Stomach (tissue), 9 donors: ENCODE data around the gene SPR. TPM values are rescaled to one million over a fixed set of nuclear protein-coding genes. Genes with fewer than 3 reads are reported as not detected.
"Not testable (repeated sequence)": the region's sequence is repeated elsewhere in the genome, so short reads cannot be mapped to it uniquely, and the experiment has no call there.

Experiments
- DNase-seq, 2 donors: peaks; one replicate each; pipeline versions ENCODE4 v3.0.0 to v3.0.0-alpha.2; 2013 to 2019
- H3K27ac ChIP-seq, 5 donors: fragments of 200-600 bp in 4 of 5; sonication (generic) in 4 of 5; one replicate each; pipeline ENCODE4 v1.5.1; 2013 to 2019; ENCODE audit warnings: mild to moderate bottlenecking in 1 of 5, moderate library complexity in 1 of 5
- H3K27me3 ChIP-seq, 3 donors: fragments of 200-600 bp; sonication (generic); one replicate each; pipeline ENCODE4 v1.5.1; 2017 to 2019; ENCODE audit warnings: mixed run types in 1 of 3
- H3K36me3 ChIP-seq, 4 donors: fragments of 200-600 bp; sonication (generic); 1 replicate in 3 of 4; 2 replicates in 1 of 4; pipeline ENCODE4 v1.5.1; 2016 to 2019
- H3K4me1 ChIP-seq, 4 donors: fragments of 200-600 bp; sonication (generic); one replicate each; pipeline ENCODE4 v1.5.1; 2016 to 2019
- H3K4me3 ChIP-seq, 4 donors: fragments of 200-600 bp; sonication (generic) in 3 of 4; one replicate each; pipeline ENCODE4 v1.5.1; 2016 to 2019; ENCODE audit warnings: mild to moderate bottlenecking in 1 of 4
- H3K9me3 ChIP-seq, 4 donors: fragments of 200-600 bp; sonication (generic); one replicate each; pipeline ENCODE4 v1.5.1; 2016 to 2019
- EP300 ChIP-seq: sonication (generic); formaldehyde crosslinking; IDR thresholded peaks from one replicate; pipeline ENCODE4 v1.6.1; 2017; ENCODE audit warnings: antibody characterized with exemption
- POLR2A ChIP-seq, 4 donors: fragments of 450-650 bp; IDR thresholded peaks; one replicate each; pipeline ENCODE4 v1.6.1; 2016; ENCODE audit warnings: antibody characterized with exemption in 4 of 4, control low read depth in 2 of 4, mild to moderate bottlenecking in 1 of 4, moderate library complexity in 1 of 4
- POLR2AphosphoS5 ChIP-seq, 3 donors: sonication (generic); formaldehyde crosslinking; IDR thresholded peaks; one replicate each; pipeline ENCODE4 v1.6.1; 2016; ENCODE audit warnings: antibody characterized with exemption in 3 of 3
- WGBS, 5 donors: extraction: QIAGEN DNeasy Blood & Tissue Kit in 3 of 5; methylation state at CpG; one replicate each; pipeline versions ENCODE4 v1.1.5 to v1.1.7; 2013 to 2018; 5-methylcytosine and 5-hydroxymethylcytosine counted together
- intact Hi-C: fragments of 100-400 bp; cut with DNase I; formaldehyde crosslinking; loops from one replicate; pipeline ENCODE4 v1.15.1; 2023; ENCODE audit warnings: low total_unique reads
- polyA plus RNA-seq, 3 donors: library from polyadenylated mRNA; stranded (reverse); fragments of 200-250 nt; gene quantifications; one replicate each; pipeline ENCODE4 v1.2.3, GENCODE V29; 2013
- total RNA-seq, 5 donors: library from RNA; depleted of rRNA; stranded (reverse); fragments of >200 nt; gene quantifications; one replicate each; pipeline versions ENCODE4 v1.1.0 to v1.2.3, GENCODE V29; 2014 to 2016
- TF ChIP-seq, protein P1 (sequence below), 7 experiments: fragments of 450-650 bp in 4 of 7; fragments of 200-600 bp in 3 of 7; sonication (generic) in 3 of 7; IDR thresholded peaks; one replicate each; pipeline ENCODE4 v1.5.1; 2016 to 2019; ENCODE audit warnings: antibody characterized with exemption in 7 of 7, control low read depth in 2 of 7, mild to moderate bottlenecking in 1 of 7
- donor health status: healthy with polysubstance abuse.
- donor health status: Bipolar disorder and iron deficiency.
- donor health status: healthy.

SPR gene
- total and polyA plus RNA-seq, 8 donors = 11.7 to 133 (median 49.1) TPM

DNA sequence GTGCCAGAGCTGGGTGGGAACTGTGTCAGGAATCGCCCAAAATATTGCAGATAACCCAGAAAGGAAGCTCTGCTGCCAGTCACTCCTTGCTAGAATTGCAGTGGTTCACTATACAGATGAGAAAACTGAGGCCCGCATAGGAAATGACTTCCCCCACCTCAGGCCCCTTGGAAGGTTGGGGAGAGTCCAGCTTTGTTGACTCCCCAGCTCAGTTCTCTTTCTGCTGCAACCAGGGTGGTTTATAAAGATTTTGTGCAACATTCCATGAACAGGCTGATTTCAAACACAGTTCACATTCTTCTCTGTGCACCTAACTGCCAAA lies 11.3 kb downstream of the SPR start:
- H3K36me3 ChIP-seq = no peaks in the 10 kb centered on the region
- no peak overlapping the region for H3K27ac ChIP-seq
- intact Hi-C loops = loop anchor here (10.0 kb wide), 1 partner anchor 276 kb away; no protein-coding TSS in a partner anchor
- TF ChIP-seq, protein P1, sequence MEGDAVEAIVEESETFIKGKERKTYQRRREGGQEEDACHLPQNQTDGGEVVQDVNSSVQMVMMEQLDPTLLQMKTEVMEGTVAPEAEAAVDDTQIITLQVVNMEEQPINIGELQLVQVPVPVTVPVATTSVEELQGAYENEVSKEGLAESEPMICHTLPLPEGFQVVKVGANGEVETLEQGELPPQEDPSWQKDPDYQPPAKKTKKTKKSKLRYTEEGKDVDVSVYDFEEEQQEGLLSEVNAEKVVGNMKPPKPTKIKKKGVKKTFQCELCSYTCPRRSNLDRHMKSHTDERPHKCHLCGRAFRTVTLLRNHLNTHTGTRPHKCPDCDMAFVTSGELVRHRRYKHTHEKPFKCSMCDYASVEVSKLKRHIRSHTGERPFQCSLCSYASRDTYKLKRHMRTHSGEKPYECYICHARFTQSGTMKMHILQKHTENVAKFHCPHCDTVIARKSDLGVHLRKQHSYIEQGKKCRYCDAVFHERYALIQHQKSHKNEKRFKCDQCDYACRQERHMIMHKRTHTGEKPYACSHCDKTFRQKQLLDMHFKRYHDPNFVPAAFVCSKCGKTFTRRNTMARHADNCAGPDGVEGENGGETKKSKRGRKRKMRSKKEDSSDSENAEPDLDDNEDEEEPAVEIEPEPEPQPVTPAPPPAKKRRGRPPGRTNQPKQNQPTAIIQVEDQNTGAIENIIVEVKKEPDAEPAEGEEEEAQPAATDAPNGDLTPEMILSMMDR (IDR thresholded peaks at IDR 0.05) = no peak
- no peak for TF ChIP-seq POLR2A (IDR thresholded peaks at IDR 0.05)
- TF ChIP-seq POLR2AphosphoS5 (IDR thresholded peaks at IDR 0.05) = no peak
- TF ChIP-seq EP300 = no peak
- no peak overlapping the region for H3K4me3 ChIP-seq
- H3K9me3 ChIP-seq = no peaks in the 10 kb centered on the region
- no peak for DNase-seq
- 72 to 77% (median 74%) methylated on average over 2 of the region's 2 CpGs; no CpG with 5 or more reads in 1 of the 5 donors for WGBS, 5 donors
- peaks cover 4 to 79% (median 31%) of the 10 kb centered on the region in 3 donors for H3K27me3 ChIP-seq
- H3K4me1 ChIP-seq = peaks cover 0 to 21% (median 17%) of the 10 kb centered on the region in 4 donors

DNA sequence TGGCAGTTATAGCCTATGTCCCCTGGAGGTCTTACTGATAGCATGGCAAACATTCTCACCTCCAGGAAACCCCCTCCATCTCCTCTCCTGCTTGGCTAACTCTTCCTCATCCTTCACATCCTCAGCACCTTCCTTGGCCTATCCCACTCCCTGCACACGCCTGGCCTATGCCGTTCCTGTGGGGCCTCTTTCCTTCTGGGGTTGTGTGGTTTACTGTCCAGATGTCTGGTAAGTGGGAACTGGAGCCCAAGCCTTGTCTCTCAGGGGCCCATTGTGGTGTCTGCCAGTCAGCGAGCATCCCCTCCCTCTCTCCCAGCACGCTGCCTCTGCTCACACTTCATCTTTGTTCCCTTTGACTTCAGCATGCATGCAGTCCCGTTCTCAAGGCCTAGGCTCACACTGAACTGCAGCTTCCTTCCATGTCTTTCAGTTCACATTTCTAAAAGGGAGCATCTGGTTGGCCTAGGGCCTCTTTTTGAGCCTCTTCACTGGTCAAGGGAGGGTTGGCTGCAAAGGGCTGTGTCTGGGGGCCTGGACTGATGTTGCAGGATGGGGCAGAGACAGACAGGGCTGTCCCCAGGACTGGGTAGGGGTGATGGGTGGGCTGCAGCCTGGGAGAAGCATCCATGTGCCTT lies 13.1 kb downstream of the SPR start:
- intact Hi-C loops = no loop called here
- H3K4me3 ChIP-seq = no peak overlapping the region
- DNase-seq = no peak
- WGBS, 5 donors = 79 to 86% (median 83%) methylated on average over 5 of the region's 5 CpGs
- H3K9me3 ChIP-seq = no peaks in the 10 kb centered on the region
- peaks cover 0 to 15% (median 12%) of the 10 kb centered on the region in 4 donors for H3K4me1 ChIP-seq
- H3K36me3 ChIP-seq = no peaks in the 10 kb centered on the region
- peaks cover 0 to 66% (median 18%) of the 10 kb centered on the region in 3 donors for H3K27me3 ChIP-seq
- no peak overlapping the region for H3K27ac ChIP-seq
- no peak for TF ChIP-seq POLR2A (IDR thresholded peaks at IDR 0.05)
- TF ChIP-seq, protein P1 (IDR thresholded peaks at IDR 0.05) = no peak
- TF ChIP-seq EP300 = no peak
- TF ChIP-seq POLR2AphosphoS5 (IDR thresholded peaks at IDR 0.05) = no peak

DNA sequence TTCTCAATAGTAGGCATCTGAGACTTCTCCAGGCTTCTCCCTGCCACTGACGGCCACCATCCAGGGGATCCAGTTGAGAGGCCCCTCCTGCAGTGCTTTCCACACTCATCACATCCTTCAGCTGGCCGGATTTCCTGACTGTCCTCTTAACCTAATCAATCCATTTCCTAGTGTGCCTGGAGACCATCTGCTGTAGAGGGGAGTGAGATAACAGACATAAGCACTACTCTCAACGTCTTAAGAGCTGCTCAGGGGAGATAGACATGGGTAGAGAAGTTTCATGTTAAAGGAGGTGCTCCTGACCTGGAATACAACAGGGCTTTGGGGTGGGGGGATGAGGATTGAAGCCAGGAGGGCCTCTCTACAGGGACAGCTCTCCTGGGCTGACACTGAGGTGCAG lies 14.2 kb downstream of the SPR start:
- Histone ChIP-seq H3K36me3 (no peaks in the 10 kb centered on the region), H3K9me3 (peaks cover 0 to 4% (median 0%) of the 10 kb centered on the region in 4 donors), H3K4me1 (peaks cover 0 to 4% (median under 1%) of the 10 kb centered on the region in 4 donors), H3K4me3 (no peak overlapping the region), H3K27ac (no peak overlapping the region), H3K27me3 (peaks cover 0 to 66% (median 20%) of the 10 kb centered on the region in 3 donors)
- WGBS, 5 donors = 44 to 58% (median 52%) methylated on average over 3 of the region's 3 CpGs
- no peak for TF ChIP-seq POLR2AphosphoS5 (IDR thresholded peaks at IDR 0.05)
- no peak for TF ChIP-seq POLR2A (IDR thresholded peaks at IDR 0.05)
- TF ChIP-seq EP300 = no peak
- TF ChIP-seq, protein P1 (IDR thresholded peaks at IDR 0.05) = no peak
- intact Hi-C loops = no loop called here
- no peak for DNase-seq

DNA sequence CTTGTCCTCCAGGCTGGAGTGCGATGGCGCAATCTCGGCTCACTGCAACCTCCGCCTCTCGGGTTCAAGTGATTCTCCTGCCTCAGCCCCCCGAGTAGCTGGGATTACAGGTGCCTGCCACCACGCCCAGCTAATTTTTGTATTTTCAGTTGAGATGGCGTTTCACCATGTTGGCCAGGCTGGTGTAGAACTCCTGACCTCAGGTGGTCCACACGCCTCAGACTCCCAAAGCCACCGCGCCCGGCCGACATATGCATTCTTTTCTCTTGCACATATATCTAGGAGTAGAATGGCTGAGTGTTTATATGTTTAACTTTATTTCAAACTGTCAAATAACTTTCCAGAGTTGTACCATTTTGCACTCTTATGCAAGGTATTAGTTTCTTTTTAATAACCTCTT lies 20.2 kb downstream of the SPR start:
- DNase-seq, H3K27ac ChIP-seq, H3K4me3 ChIP-seq, intact Hi-C loops, H3K9me3 ChIP-seq, H3K4me1 ChIP-seq, H3K36me3 ChIP-seq: not testable (repeated sequence)
- 85 to 91% (median 89%) methylated on average over 13 of the region's 13 CpGs for WGBS, 5 donors
- peaks cover 3 to 85% (median 54%) of the 10 kb centered on the region in 3 donors for H3K27me3 ChIP-seq

DNA sequence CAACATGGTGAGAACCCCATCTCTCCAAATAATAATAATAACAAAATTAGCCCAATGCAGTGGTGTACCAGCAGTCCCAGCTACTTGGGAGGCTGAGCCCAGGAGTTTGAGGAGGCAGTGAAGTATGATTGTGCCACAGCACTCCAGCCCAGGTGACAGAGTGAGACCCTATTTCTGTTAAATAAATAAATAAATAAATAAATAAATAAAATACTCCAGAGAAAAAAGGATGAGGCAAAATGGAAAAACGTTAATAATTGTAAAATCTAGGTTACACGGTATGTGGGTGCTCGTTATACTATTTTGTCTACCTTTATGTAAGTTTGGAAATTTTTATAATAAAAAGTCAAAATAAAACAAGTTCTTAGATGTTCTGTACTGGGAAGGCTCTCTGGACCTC lies 21.5 kb downstream of the SPR start:
- H3K27me3 ChIP-seq = peaks cover 7 to 87% (median 59%) of the 10 kb centered on the region in 3 donors
- intact Hi-C loops = no loop called here
- no peaks in the 10 kb centered on the region for H3K36me3 ChIP-seq
- H3K4me3 ChIP-seq = no peak overlapping the region
- TF ChIP-seq, protein P1 (IDR thresholded peaks at IDR 0.05) = no peak
- no peak for TF ChIP-seq POLR2A (IDR thresholded peaks at IDR 0.05)
- no peak for TF ChIP-seq POLR2AphosphoS5 (IDR thresholded peaks at IDR 0.05)
- no peak for TF ChIP-seq EP300
- H3K27ac ChIP-seq = no peak overlapping the region
- H3K9me3 ChIP-seq = peaks cover 0 to 4% (median 0%) of the 10 kb centered on the region in 4 donors
- WGBS, 5 donors = 78 to 85% (median 84%) methylated on average over 3 of the region's 3 CpGs
- no peak for DNase-seq
- H3K4me1 ChIP-seq = no peaks in the 10 kb centered on the region
